ENCODE data around the gene CNOT8.
"Not testable (repeated sequence)": the region's sequence is repeated elsewhere in the genome, so short reads cannot be mapped to it uniquely, and the experiment has no call there.

CNOT8 gene

DNA sequence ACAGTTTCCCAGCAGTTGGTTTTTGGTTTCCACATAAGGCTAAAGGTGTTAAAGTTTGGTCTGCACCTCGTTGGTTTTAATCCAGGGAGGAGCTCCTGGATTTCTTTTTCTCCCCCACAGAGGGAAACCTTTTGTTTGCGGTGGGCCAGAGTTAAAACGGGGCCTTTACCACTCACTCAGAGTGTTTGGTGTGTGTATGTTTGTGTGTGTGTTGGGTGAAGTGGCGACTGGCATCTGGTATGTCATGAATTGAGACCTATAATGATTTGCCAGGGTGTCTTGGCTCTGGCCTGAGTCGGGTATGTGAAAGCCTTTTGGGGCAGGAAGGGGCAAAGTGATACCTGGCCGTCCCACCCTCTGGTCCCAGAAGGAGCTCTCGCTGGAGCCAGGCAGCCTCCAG is 38.9 kb upstream of the CNOT8 start:
- peaks cover 90% of the 10 kb centered on the region for H3K36me3 Mint-ChIP-seq (ENCODE audit: low read depth)
- H3K4me1 Mint-ChIP-seq, result peaks cover 25% of the 10 kb centered on the region
- H3K27me3 Mint-ChIP-seq (ENCODE audit: low read depth), result no peaks in the 10 kb centered on the region
- TF ChIP-seq, protein P1, sequence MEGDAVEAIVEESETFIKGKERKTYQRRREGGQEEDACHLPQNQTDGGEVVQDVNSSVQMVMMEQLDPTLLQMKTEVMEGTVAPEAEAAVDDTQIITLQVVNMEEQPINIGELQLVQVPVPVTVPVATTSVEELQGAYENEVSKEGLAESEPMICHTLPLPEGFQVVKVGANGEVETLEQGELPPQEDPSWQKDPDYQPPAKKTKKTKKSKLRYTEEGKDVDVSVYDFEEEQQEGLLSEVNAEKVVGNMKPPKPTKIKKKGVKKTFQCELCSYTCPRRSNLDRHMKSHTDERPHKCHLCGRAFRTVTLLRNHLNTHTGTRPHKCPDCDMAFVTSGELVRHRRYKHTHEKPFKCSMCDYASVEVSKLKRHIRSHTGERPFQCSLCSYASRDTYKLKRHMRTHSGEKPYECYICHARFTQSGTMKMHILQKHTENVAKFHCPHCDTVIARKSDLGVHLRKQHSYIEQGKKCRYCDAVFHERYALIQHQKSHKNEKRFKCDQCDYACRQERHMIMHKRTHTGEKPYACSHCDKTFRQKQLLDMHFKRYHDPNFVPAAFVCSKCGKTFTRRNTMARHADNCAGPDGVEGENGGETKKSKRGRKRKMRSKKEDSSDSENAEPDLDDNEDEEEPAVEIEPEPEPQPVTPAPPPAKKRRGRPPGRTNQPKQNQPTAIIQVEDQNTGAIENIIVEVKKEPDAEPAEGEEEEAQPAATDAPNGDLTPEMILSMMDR (IDR thresholded peaks at IDR 0.05; ENCODE audit: unreplicated experiment in 3 of 3), result no peak
- H3K9me3 Mint-ChIP-seq, result no peaks in the 10 kb centered on the region
- no peak overlapping the region for H3K4me3 Mint-ChIP-seq
- peak overlapping the region in 1 of 3 experiments; percentile 16 for H3K27ac Mint-ChIP-seq

DNA sequence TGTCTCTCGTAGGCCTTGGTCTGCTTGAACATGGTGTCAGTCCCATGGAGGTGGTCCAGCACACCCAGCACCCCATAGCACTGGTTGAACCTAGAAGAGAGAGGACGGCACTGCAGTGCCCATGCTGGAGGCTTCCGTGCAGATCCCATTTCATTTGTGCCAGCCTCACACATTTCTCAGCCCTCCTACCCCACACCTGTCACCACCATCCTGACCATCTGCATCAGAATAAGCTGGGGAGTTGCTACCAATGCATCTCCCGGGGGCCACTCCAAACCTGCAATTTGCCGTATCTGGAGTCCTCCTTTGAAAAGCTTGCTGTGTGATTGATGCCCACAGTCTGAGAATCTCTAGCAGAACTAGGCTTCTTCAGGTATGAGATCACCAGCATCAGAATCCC is 38.0 kb upstream of the CNOT8 start:
- TF ChIP-seq, protein P1 (IDR thresholded peaks at IDR 0.05; ENCODE audit: unreplicated experiment in 3 of 3), result no peak
- H3K27me3 Mint-ChIP-seq (ENCODE audit: low read depth), result no peaks in the 10 kb centered on the region
- no peak overlapping the region for H3K27ac Mint-ChIP-seq
- peaks cover 25% of the 10 kb centered on the region for H3K4me1 Mint-ChIP-seq
- H3K9me3 Mint-ChIP-seq, result no peaks in the 10 kb centered on the region
- peaks cover 85% of the 10 kb centered on the region for H3K36me3 Mint-ChIP-seq (ENCODE audit: low read depth)
- H3K4me3 Mint-ChIP-seq, result no peak overlapping the region

DNA sequence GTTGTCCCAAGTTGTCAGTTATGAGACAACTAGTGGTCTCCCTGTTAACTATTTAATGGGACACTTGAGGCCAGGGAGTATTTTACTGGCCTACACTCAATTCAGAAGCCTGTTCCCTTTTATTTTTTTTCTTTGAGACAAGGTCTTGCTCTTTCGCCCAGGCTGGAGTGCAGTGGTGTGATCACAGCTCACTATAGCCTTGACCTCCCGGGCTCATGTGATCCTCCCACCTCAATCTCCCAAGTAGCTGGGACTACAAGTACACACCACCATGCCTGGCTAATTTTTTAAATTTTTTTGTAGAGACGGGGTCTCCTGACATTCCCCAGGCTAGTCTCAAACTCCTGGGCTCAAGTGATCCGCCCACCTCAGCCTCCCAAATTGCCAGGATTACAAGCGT is 35.5 kb upstream of the CNOT8 start:
- Mint-ChIP-seq H3K4me1 (peaks cover 25% of the 10 kb centered on the region), H3K36me3 (ENCODE audit: low read depth) (peaks cover 73% of the 10 kb centered on the region), H3K27ac (peak overlapping the region in 1 of 3 experiments; percentile 15)
- H3K27me3 Mint-ChIP-seq (ENCODE audit: low read depth); H3K9me3 Mint-ChIP-seq; H3K4me3 Mint-ChIP-seq: not testable (repeated sequence)

DNA sequence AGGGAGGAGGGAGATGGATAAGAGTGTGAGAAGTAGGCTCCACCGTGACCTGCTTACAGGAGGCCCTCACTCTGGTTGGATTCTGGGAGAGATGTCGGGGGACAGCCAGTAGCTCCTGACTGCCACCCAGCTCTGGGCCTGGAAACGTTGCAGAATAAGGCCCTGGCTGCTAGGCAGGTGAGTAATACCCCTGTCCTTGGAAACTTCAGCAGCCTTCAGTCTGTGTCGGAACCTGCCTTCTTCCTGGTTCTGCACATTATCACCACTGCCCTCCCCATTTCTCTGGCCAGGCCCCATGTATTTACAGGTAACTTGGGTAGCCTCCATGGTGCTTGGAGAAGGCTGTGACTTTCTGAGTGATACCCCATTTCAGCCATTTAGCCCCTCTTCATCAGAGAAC is 34.8 kb upstream of the CNOT8 start:
- no peaks in the 10 kb centered on the region for H3K27me3 Mint-ChIP-seq (ENCODE audit: low read depth)
- peaks cover 24% of the 10 kb centered on the region for H3K4me1 Mint-ChIP-seq
- H3K4me3 Mint-ChIP-seq, result no peak overlapping the region
- H3K27ac Mint-ChIP-seq, result no peak overlapping the region
- TF ChIP-seq, protein P1 (IDR thresholded peaks at IDR 0.05; ENCODE audit: unreplicated experiment in 3 of 3), result no peak
- no peaks in the 10 kb centered on the region for H3K9me3 Mint-ChIP-seq
- peaks cover 67% of the 10 kb centered on the region for H3K36me3 Mint-ChIP-seq (ENCODE audit: low read depth)

DNA sequence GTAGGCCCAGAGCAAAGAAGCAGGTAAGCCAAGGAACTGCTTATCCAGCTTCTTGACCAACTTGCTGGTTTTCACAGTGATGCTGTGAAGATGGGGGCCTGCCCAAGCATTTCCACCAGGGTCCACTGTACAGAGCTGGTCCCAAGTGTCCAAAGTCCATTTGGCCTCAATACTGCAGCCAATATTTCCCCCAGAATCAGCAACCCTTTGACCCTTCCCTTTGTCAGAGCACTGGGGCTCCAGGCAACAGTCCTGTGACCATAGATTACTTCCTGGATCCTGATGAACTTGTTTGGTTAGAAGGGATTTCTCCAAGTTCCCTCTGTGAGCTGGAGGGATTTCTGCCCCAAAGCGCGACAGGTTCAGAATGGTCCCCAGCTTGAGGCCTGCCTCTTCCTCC is 34.4 kb upstream of the CNOT8 start:
- Mint-ChIP-seq H3K27me3 (ENCODE audit: low read depth) (no peaks in the 10 kb centered on the region), H3K4me3 (no peak overlapping the region), H3K9me3 (no peaks in the 10 kb centered on the region), H3K36me3 (ENCODE audit: low read depth) (peaks cover 62% of the 10 kb centered on the region), H3K27ac (no peak overlapping the region), H3K4me1 (peaks cover 19% of the 10 kb centered on the region)
- TF ChIP-seq, protein P1 (IDR thresholded peaks at IDR 0.05; ENCODE audit: unreplicated experiment in 3 of 3), result no peak

DNA sequence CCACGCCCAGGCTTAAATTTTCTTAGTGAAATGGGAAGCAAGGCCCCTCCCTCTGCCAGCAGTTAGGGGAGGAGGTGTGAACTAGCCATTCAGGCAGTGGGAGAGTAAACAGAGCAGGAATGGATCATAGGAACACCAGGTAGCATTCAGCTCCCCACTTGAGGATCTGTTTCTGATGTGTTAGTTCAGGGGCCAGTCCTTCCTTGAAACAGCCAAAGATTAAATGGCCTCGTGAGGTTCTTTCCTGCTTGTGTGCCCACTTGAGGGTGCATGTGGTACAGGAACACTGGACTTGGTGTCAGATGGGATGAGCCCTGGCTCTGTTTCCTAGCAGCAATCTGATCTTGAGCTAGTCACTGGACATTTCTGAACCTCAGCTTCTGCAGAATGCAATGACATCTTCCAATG is 29.2 kb upstream of the CNOT8 start:
- Mint-ChIP-seq H3K36me3 (ENCODE audit: low read depth) (peaks cover 36% of the 10 kb centered on the region), H3K4me3 (no peak overlapping the region), H3K4me1 (peaks cover 22% of the 10 kb centered on the region), H3K27me3 (ENCODE audit: low read depth) (no peaks in the 10 kb centered on the region), H3K9me3 (no peaks in the 10 kb centered on the region), H3K27ac (peak overlapping the region in 2 of 3 experiments; percentile 22 to 81)
- TF ChIP-seq, protein P1 (IDR thresholded peaks at IDR 0.05; ENCODE audit: unreplicated experiment in 3 of 3), result no peak
